Inferior parietal cortex (tissue), 1 donor: ENCODE results near the gene SNRNP70.
A peak's percentile ranks its signal among the peaks of the same experiment; 100 is the strongest.
"Not testable (repeated sequence)": the region's sequence is repeated elsewhere in the genome, so short reads cannot be mapped to it uniquely, and the experiment has no call there.

ENCODE experiments used
- DNase-seq: peaks from one replicate; pipeline ENCODE4 v3.0.0-alpha.2; 2016; ENCODE audit errors: extremely low spot score

Gene SNRNP70

DNA sequence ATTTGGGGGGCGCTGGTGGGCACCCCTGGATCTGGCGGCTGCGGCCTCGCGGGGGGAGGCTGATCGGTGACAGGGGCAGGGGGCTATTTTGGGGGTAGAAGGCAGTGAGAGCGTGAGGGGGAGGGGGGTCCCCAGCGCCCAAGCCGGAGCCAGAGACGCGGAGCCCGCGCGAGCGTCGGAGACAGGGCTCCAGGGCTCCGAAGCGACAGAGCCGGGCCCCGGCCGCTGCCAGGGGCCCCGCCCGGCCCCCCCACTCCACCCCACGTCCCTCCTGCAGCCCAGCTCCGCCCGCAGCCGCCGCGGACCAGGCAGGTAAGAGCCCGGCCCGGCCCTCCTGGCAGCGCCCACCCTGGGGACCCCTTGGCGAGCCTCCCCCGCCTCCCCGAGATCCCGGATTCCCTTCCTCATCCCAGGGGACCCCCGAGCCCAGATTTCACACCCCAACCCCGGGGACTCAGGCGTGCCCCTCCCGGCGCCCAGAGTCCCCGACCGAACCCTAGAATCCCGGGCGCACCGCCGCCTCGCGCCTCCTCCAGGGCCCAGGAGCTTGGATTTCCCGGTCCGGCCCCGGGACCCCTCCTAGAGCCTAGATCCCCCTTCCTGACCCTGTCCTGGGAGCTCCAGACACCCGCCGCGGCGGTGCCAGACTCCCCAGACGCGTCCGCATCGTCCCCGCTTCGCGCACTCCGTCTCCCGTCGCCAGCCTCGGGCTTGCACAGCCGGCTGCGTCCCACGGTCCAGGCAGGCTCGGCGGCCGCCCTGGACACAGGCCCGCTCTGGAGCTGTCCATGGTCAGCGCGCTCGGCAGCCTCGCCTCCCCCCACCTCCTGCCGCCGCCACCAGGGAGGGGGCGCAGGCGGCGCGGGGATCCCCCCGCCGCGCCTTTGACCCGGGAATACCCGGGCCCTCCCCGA lies 34.4 kb downstream of the SNRNP70 start, which contains the start of gene PPFIA3:
TSS of gene PPFIA3 (plus strand) at position 134 of the 914 bp plus-strand sequence. CDS start 8,330 bp downstream, outside the sequence.
- DNase-seq, result no peak

DNA sequence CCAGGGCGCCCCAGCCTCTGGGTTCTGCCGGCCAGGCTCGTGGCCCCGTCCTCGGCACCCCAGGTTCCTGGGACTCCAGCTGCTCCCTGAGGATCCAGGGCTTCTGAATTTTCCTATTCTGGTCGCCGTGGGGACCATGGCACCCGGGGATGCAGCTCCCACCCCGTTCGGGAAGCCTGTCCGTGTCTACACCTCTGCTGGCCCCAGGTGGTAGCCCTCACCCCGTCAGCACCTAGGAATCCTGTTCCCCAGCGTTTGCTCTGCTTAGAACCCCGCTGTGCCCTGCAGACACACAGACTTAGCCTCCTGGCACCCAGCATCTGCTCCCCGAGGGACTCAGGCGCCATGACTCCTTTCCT lies 35.1 kb downstream of the SNRNP70 start:
- DNase-seq, result no peak

DNA sequence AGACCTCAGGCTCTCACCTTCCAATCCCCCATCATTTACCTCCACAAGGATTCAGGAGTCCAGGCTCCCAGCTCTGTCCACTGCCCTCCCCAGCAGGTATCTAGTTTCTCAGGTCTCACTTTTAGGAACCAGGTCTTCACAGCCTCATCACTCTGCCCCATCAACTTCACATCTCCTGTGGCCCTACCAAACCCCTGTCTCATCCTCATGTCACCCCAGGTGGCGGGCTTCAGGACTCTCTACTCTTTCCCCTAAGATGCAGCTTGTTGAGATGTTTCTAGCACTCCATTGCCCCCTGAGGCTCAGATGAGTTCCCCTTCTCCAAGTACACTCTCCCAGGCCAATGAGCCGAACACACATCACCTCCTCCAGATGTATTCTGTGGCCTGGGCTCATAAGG lies 35.6 kb downstream of the SNRNP70 start:
- no peak for DNase-seq

DNA sequence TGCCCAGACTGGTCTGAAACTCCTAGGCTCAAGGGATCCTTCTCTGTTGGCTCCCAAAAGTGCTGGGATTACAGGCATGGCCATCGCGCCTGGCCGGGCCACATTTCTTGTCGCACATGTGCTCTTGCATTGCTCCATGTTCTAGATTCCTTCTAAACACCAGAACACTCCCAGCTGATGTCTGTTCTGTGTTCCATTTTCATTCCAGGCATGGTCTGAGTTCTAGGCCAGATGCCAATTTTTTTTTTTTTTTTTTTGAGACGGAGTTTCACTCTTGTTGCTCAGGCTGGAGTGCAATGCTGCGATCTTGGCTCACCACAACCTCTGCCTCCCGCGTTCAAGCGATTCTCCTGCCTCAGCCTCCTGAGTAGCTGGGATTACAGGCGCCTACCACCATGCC lies 36.6 kb downstream of the SNRNP70 start:
- DNase-seq, result not testable (repeated sequence)

DNA sequence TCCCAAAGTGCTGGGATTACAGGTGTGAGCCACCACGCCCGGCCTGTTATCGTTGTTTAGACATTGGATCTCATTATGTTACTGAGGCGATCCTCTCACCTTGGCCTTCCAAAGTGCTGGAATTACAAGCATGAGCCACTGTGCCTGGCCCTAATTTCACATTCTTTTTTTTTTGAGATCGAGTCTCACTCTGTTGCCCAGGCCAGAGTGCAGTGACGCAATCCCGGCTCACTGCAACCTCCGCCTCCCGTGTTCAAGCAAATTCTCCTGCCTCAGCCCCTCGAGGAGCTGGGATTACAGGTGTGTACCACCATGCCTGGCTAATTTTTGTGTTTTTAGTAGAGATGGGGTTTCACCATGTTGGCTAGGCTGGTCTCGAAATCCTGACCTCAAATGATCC lies 38.0 kb downstream of the SNRNP70 start:
- not testable (repeated sequence) for DNase-seq

DNA sequence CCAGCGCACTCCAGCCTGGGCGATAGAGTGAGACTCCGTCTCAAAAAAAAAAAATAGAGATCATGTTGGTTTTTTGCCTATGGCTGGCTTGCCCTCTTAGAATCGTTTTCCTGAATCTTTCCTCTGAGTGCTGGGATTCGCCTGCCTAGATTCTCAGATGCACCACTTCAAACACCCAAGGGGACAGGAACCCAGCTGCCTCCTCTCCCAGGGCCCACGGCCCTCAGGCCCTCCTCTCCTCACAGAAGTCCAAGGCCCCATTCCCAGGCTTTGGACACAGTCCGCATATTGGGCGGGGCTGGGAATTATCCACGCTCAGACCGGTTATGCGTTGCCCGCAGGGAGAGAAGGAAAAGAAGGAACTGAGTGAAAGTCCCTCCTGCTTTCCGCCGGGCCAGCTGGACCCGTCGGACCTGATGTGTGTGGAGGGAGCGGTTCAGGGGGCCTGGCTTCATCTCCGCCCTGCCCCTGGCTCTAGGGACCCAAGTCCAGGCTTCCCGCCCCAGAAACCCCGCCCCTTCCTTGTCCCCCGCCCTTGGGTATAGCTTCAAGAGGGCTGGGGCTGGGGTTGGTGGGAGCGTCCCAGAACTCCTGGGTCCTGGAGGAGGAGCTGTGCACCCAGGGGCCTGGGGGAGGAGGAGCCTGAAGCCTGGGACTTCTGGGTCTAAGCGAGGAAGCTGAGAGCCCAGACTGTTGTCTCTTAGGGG lies 39.9 kb downstream of the SNRNP70 start:
- no peak for DNase-seq

DNA sequence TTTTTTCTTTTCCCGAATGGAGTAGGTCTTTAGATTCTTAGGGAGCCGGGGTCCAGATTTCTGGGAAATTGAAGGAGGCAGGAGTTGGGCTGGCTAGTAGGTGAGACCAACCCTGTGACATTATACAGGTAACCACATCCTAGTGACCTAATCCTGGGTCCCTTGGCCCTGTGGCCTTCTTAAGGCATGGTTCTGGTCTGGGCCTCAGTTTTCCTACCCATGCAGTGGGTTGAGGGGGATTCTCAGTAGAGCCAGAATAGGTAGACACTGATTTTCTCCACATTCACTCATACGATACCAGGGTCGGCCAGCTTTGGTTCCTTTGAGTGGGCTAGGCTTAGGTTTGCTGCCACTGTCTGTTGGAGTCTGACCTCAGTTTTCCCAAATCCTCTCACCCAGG lies 41.3 kb downstream of the SNRNP70 start:
- no peak for DNase-seq

DNA sequence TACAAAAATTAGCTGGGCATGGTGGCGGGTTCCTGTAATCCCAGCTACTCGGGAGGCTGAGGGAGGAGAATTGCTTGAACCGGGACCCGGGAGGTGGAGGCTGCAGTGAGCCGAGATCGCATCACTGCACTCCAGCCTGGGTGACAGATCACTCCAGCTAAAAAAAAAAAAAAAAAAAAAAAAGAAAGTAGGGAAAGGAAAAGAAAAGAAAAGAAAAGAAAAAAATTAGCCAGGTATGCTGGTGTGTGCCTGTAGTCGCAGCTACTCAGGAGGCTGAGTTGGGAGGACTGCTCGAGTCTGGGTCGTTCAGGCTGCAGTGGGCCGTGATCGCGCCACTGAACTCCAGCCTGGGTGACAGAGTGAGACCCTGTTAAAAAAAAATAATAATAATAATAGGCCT lies 42.0 kb downstream of the SNRNP70 start:
- not testable (repeated sequence) for DNase-seq

DNA sequence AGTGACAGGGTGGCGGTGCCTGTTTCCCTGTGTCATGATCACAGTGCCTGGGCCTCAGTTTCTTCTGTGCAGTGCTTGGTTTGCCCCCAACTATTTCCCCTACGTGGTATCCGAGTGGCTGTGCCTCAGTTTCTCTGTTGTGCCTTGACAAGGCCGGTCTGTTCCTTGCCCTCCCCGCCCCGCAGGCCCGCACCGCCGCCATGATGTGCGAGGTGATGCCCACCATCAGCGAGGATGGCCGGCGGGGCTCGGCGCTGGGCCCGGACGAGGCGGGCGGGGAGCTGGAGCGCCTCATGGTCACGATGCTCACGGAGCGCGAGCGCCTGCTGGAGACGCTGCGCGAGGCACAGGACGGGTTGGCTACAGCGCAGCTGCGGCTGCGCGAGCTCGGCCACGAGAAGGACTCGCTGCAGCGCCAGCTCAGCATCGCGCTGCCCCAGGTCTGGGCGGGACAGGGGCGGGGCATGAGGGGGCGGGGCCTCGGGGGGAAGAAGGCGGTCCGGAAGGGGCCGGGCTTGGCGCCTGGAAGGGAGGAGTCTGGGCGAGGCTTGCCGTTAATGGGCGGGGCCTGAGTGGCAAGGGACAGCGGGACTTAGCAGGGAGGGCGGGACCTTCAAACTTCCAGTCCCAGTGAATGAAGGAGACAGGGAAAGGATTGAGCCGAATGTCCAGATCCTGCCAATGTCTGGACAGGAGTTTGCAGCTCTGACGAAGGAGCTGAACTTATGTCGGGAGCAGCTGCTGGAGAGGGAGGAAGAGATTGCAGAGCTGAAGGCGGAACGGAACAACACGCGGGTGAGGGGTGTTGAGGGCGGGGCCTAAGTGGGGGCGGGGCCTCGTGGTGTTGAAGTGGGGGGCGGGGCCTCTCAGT lies 42.7 kb downstream of the SNRNP70 start:
- DNase-seq, result peak; percentile 89

DNA sequence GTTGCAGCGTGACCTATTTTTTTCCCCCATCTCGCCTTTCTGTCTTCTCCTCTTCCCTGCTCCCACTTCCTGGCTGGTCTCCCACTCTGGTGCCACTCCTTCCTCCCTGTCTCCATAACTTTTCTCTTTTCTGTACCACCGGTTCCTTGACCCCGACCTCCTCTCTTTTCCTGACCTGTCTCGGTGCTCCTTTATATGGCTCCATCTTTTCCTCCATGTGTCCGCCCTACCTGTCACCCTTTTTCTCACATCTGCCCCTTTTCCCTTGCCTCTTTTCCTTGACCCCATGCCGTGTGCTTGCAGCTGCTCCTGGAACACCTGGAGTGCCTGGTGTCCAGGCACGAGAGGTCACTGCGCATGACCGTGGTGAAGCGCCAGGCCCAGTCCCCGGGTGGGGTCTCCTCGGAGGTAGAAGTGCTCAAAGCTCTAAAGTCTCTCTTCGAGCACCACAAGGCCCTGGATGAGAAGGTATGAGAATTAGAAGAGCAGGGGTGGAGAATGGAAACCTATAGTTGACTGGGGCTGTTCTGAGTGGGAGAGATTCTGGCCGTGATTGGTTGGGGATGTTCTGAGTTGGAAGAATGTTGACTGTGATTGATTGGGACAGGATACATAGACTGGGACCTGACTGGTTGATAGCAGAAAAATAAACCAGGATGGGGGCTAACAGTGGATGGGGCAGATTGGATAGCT lies 43.4 kb downstream of the SNRNP70 start:
- no peak for DNase-seq

DNA sequence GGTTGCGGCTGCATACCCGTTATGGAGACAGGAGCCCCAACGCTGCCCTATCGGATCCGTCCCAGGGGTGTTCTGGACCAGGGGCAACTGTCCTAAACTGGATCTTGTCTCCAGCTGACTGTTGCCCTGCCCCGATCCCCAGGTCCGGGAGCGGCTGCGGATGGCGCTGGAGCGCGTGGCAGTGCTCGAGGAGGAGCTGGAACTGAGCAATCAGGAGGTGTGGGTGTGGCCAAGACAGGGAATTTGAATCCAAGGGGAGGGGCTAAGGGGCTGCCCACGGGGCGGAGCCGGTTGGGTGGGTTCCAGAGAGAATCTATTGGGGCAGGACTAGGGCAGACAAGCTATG lies 44.0 kb downstream of the SNRNP70 start:
- DNase-seq, result no peak

DNA sequence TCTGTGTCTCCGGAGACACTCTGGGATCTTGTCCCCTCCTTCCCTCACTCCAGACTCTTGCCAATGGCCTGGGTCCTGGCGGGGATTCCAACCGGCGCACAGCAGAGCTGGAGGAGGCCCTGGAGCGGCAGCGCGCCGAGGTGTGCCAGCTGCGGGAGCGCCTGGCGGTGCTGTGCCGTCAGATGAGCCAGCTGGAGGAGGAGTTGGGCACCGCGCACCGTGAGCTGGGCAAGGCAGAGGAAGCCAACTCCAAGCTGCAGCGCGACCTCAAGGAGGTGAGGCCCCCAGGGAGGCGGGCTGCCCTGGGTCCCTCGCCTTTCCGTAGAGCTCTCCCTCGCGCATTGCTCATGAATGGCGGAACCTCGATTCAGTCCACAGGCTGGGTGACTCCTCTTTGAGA lies 45.1 kb downstream of the SNRNP70 start:
- DNase-seq, result no peak

DNA sequence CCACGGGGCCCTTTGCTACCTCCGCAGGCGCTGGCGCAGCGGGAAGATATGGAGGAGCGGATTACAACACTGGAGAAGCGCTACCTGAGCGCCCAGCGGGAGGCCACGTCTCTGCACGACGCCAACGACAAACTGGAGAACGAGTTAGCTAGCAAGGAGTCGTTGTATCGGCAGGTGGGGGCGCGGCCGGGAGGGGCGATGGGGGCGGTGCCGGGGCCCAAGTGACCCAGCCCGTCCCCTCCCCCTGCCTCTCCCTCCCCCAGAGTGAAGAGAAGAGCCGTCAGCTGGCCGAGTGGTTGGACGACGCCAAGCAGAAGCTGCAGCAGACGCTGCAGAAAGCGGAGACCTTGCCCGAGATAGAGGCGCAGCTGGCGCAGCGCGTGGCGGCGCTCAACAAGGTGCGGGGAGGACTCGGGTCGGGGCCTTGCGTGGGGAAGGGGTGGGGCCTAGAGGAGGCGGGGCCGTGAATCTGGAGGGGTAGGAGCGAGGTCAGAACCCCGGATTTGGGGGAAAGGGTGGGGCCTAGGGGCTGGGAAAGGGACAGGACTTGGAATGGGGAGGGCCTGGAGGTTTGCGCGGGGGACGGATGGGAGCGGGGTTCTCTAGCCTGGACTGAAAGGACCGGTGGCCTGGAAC lies 47.8 kb downstream of the SNRNP70 start:
- no peak for DNase-seq

DNA sequence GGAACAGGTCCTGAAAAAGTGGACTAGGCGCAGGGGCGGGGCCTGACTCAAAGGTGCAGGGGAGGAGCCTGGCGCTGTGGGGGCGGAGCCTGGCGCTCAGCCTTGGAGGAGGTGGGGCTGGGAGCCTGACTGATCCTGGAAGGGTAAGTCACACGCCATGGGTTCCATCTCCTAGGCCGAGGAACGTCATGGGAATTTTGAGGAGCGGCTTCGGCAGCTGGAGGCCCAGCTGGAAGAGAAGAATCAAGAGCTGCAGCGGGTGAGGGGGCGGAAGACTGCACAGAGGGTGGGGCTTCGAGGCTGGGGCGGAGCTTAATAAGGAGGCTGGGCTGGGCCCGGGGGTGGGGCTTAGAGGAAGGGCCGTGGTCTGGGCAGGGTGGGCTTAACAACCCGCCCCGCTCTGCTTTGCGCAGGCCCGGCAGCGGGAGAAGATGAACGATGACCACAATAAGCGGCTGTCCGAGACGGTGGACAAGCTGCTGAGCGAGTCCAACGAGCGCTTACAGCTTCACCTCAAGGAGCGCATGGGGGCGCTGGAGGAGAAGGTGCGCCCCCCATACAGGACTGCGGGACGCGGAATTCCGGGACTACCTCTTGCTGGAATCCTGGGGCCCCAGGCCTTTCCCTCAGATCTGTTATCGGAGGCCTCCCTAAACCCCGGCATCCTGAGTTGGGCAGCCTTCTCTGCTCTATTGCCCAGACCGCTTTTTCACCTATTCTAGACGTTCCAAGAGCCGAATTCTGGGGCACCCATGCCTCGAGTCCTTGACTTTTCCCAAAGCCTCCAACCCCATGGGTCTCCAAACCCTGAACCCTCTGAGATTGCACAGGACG lies 48.6 kb downstream of the SNRNP70 start:
- no peak for DNase-seq

DNA sequence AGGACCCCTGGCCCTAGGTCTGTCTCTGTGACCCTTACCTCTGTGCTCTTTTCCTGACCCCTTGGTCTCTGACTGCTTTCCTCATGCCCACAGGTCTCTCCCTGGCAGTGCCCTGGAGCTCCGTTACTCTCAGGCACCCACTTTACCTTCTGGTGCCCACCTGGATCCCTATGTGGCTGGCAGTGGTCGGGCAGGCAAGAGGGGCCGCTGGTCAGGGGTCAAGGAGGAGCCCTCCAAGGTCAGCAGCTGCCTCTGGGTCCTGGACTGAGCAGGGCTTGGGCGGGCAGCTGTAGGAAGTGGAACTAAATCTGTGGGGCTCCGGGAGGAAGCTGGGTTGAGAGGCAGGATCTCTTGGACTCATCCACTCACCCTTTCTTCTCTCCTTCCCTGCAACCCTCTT lies 50.4 kb downstream of the SNRNP70 start:
- DNase-seq, result no peak

DNA sequence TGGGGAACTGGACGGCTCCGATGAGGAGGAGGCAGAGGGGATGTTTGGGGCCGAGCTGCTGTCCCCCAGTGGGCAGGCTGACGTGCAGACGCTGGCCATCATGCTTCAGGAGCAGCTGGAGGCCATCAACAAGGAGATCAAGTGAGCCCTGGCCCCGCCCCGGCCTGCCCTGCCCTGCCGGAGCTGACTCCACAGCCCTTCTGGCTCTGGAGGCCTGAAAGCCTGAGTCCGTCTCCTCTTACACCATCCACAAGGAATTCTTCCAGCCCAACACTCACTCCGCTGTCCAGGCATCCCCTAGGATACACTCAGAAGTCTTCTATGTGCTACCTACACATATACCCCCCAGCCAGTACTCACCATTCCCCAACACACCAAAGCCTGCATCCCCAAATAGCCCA lies 51.5 kb downstream of the SNRNP70 start:
- no peak for DNase-seq

DNA sequence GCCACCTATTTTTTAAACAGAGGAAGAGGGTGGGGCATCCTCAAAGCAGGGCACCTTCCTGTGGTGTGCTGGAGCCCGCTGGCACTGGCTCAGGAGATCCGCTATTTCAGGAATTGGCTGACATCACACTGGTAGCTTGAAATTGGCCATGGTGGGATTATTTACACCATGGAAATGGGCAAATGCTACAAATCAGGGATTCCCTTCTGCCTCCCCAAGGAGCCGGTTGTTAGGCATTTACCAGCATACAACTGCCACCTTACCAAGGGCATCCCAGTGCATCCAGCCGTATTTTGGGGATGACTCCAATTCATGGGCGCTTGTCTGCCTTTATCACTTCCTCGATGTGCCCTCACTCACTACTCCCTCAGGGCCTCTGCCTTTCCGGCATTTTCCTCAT lies 55.7 kb downstream of the SNRNP70 start:
- DNase-seq, result no peak

DNA sequence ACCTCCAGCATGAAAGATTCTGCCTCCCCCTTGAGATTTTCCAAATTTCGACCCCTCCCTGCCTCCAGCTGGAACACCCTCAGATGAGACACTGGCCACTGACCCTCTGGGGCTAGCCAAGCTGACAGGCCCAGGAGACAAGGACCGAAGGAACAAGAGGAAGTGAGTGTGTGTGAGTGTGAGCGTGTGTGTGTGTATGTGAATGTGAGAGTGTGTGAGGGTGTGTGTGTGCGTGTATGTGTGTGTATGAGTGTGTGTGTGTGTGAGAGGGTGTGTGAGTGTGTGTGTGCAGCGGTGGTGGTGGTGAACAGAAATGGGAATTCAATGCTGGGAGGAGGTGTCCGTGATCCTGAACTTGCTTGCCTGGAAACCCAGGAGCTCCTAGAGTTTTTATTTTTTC lies 56.1 kb downstream of the SNRNP70 start:
- DNase-seq, result no peak

DNA sequence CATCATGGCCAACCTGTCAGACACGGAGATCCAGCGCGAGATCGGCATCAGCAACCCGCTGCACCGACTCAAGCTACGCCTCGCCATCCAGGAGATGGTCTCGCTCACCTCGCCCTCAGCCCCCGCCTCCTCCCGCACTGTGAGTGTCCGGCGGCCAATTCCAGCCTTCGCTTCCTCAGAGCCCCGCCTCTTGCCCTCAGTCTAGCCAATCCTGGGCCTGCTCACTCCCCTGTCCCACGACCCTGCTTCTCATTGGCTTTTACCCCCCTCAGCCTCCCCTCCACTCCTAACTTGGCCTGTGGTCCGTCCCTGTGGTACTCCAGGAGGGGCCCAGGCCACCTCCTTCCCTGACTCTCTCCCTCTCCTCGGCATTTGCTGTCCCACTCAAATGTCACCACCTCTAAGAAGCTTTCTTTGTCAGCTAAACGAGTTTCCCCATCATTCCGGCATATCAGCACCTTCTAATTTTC lies 57.6 kb downstream of the SNRNP70 start:
- DNase-seq, result peak; percentile 83
